Measurements from ENCODE around the gene ZSCAN25.
"Not testable (repeated sequence)": the region's sequence is repeated elsewhere in the genome, so short reads cannot be mapped to it uniquely, and the experiment has no call there.

ZSCAN25 gene

GRCh38 chr7:99618726-99619125 is 2.0 kb downstream of the ZSCAN25 start:
- DNase-seq, result no peak

GRCh38 chr7:99619571-99620130 is 2.9 kb downstream of the ZSCAN25 start:
- DNase-seq, result no peak

GRCh38 chr7:99621271-99621670 is 4.5 kb downstream of the ZSCAN25 start:
- DNase-seq, result no peak

- no peak for DNase-seq
Observed at GRCh38 chr7:99622596-99622995, 5.8 kb downstream of the ZSCAN25 start.

- DNase-seq, result no peak
Observed at GRCh38 chr7:99623091-99623693, 6.4 kb downstream of the ZSCAN25 start.

GRCh38 chr7:99623702-99624447 is 7.1 kb downstream of the ZSCAN25 start:
- DNase-seq, result no peak

GRCh38 chr7:99624484-99624883 is 7.7 kb downstream of the ZSCAN25 start:
- no peak for DNase-seq

- no peak for DNase-seq
Observed at GRCh38 chr7:99625321-99625720, 8.6 kb downstream of the ZSCAN25 start.

GRCh38 chr7:99625961-99626360 is 9.2 kb downstream of the ZSCAN25 start:
- no peak for DNase-seq

- DNase-seq, result no peak
Observed at GRCh38 chr7:99626661-99627060, 9.9 kb downstream of the ZSCAN25 start.

- no peak for DNase-seq
Observed at GRCh38 chr7:99627513-99627912, 10.8 kb downstream of the ZSCAN25 start.

GRCh38 chr7:99628471-99629465 is 12.0 kb downstream of the ZSCAN25 start:
- DNase-seq, result no peak

GRCh38 chr7:99629643-99630042 is 12.9 kb downstream of the ZSCAN25 start:
- DNase-seq, result no peak

- DNase-seq, result no peak
Observed at GRCh38 chr7:99631295-99632109, 14.8 kb downstream of the ZSCAN25 start.

- not testable (repeated sequence) for DNase-seq
Observed at GRCh38 chr7:99637414-99637813, 20.7 kb downstream of the ZSCAN25 start.

GRCh38 chr7:99638731-99639130 is 22.0 kb downstream of the ZSCAN25 start:
- no peak for DNase-seq

- DNase-seq, result no peak
Observed at GRCh38 chr7:99639267-99639666, 22.5 kb downstream of the ZSCAN25 start.

- DNase-seq, result no peak
Observed at GRCh38 chr7:99642027-99642426, 25.3 kb downstream of the ZSCAN25 start.

- DNase-seq, result no peak
Observed at GRCh38 chr7:99643464-99643863, 26.7 kb downstream of the ZSCAN25 start.

GRCh38 chr7:99644431-99644830 is 27.7 kb downstream of the ZSCAN25 start:
- no peak for DNase-seq

- no peak for DNase-seq
Observed at GRCh38 chr7:99645590-99645989, 28.8 kb downstream of the ZSCAN25 start.

- DNase-seq, result no peak
Observed at GRCh38 chr7:99648843-99649242, 32.1 kb downstream of the ZSCAN25 start.

All from SIG-M5 (cell line).